HCT116 (cell line): Measurements from ENCODE around the gene USP21. TPM values are rescaled to one million over a fixed set of nuclear protein-coding genes. Genes with fewer than 3 reads are reported as not detected.

Experiments
- ATAC-seq: fragments of 200-7000 bp; cut with Tn5 transposase; 2 replicates; pipeline ENCODE4 v1.9.1; 2020; ENCODE audit warnings: mild to moderate bottlenecking, moderate library complexity
- BruUV-seq: library from RNA; stranded (reverse); fragments of 400-500 nt; replicated peaks from 2 replicates; lab custom pipeline; 2021; lab: Mats Ljungman, UMichigan
- CTCF ChIA-PET: fragments of 300-600 bp; sonication (Branson Sonifier 250); formaldehyde crosslinking; loops from one replicate; lab custom pipeline; 2021; ENCODE audit warnings: antibody characterized with exemption; lab: Charles Lee
- POLR2A ChIA-PET: fragments of 300-600, 350-600 bp; sonication (Branson Sonifier 250); formaldehyde crosslinking; loops from one replicate; lab custom pipeline; 2021; ENCODE audit warnings: antibody characterized with exemption; lab: Charles Lee
- RAD21 ChIA-PET, 2 experiments: fragments of 300-600 bp; sonication (Branson Sonifier 250); formaldehyde crosslinking; loops; one replicate each; lab custom pipeline; 2023; ENCODE audit warnings: low total read pairs in 2 of 2; ENCODE audit not compliant: uncharacterized antibody in 2 of 2, unreplicated experiment in 2 of 2, low non-redundant PET in 1 of 2; lab: Charles Lee
- DNase-seq: peaks from one replicate; pipeline ENCODE4 v3.0.0-alpha.2; 2010; ENCODE audit warnings: low read depth, low spot score
- H2AFZ ChIP-seq: fragments of 200-600 bp; shearing (Covaris generic), sonication (generic); 2 replicates; pipeline ENCODE4 v1.6.1; 2017; ENCODE audit warnings: low read depth, mixed run types, mixed read lengths, antibody characterized with exemption, low read length; ENCODE audit not compliant: poor library complexity, severe bottlenecking
- H3K27ac ChIP-seq: 2 replicates; pipeline ENCODE4 v1.5.1; 2012; ENCODE audit warnings: low read depth, low read length
- H3K27me3 ChIP-seq: fragments of 200-600 bp; sonication (generic); 2 replicates; pipeline ENCODE4 v1.6.1; 2016; ENCODE audit warnings: mixed run types, low read length, mixed read lengths; ENCODE audit not compliant: insufficient read depth
- H3K36me3 ChIP-seq, 2 experiments: fragments of 200-500 bp in 1 of 2; fragments of 200-600 bp in 1 of 2; sonication (Bioruptor generic) in 1 of 2; sonication (generic) in 1 of 2; 2 replicates each; pipeline versions ENCODE4 v1.5.1 to v1.6.1; 2014 to 2016; ENCODE audit warnings: low read length in 2 of 2, inconsistent platforms in 1 of 2, mixed read lengths in 1 of 2, mixed run types in 1 of 2; ENCODE audit not compliant: insufficient read depth in 2 of 2, control insufficient read depth in 1 of 2
- H3K4me1 ChIP-seq, 2 experiments: fragments of 200-600 bp in 1 of 2; sonication (generic) in 1 of 2; 2 replicates each; pipeline versions ENCODE4 v1.5.1 to v1.6.1; 2012 to 2017; ENCODE audit warnings: low read length in 2 of 2, inconsistent platforms in 1 of 2, mild to moderate bottlenecking in 1 of 2, mixed read lengths in 1 of 2, mixed run types in 1 of 2, moderate library complexity in 1 of 2; ENCODE audit not compliant: insufficient read depth in 2 of 2, control insufficient read depth in 1 of 2
- H3K4me2 ChIP-seq: fragments of 200-600 bp; sonication (generic); 2 replicates; pipeline ENCODE4 v1.6.1; 2017; ENCODE audit warnings: mixed run types, low read length, mixed read lengths
- H3K4me3 ChIP-seq, 2 experiments: fragments of 200-600 bp in 1 of 2; sonication (generic) in 1 of 2; replicated peaks in 1 of 2; 2 replicates each; pipeline ENCODE4 v1.5.1; 2011 to 2016; ENCODE audit warnings: low read length in 2 of 2, control low read depth in 1 of 2, low read depth in 1 of 2, mild to moderate bottlenecking in 1 of 2, mixed read lengths in 1 of 2, mixed run types in 1 of 2
- H3K79me2 ChIP-seq: fragments of 200-600 bp; sonication (generic); 2 replicates; pipeline ENCODE4 v1.6.1; 2017; ENCODE audit warnings: mild to moderate bottlenecking, mixed run types, low read length, moderate library complexity, mixed read lengths; ENCODE audit not compliant: insufficient read depth
- H3K9ac ChIP-seq: fragments of 200-600 bp; sonication (generic); 2 replicates; pipeline ENCODE4 v1.6.1; 2016; ENCODE audit warnings: low read length, mixed read lengths
- H3K9me2 ChIP-seq: fragments of 200-600 bp; sonication (generic), shearing (Covaris generic); 2 replicates; pipeline ENCODE4 v1.6.1; 2017; ENCODE audit warnings: mixed run types, mild to moderate bottlenecking, moderate library complexity; ENCODE audit not compliant: insufficient read depth
- H3K9me3 ChIP-seq, 2 experiments: fragments of 200-500 bp in 1 of 2; fragments of 200-600 bp in 1 of 2; sonication (Bioruptor generic) in 1 of 2; sonication (generic) in 1 of 2; 2 replicates each; pipeline ENCODE4 v1.6.1; 2014 to 2017; ENCODE audit warnings: low read length in 2 of 2, mixed read lengths in 2 of 2, inconsistent platforms in 1 of 2, low read depth in 1 of 2, mild to moderate bottlenecking in 1 of 2, mixed run types in 1 of 2, moderate library complexity in 1 of 2; ENCODE audit not compliant: control insufficient read depth in 1 of 2, insufficient read depth in 1 of 2
- H4K20me1 ChIP-seq: fragments of 200-600 bp; sonication (generic), shearing (Covaris generic); 2 replicates; pipeline ENCODE4 v1.6.1; 2017; ENCODE audit warnings: mixed run types, mild to moderate bottlenecking, moderate library complexity; ENCODE audit not compliant: insufficient read depth
- CBX3 ChIP-seq: IDR thresholded peaks from 2 replicates; pipeline ENCODE4 v1.6.1; 2012; ENCODE audit warnings: low read depth
- EGR1 ChIP-seq: IDR thresholded peaks from 2 replicates; pipeline ENCODE4 v1.6.1; 2012; ENCODE audit warnings: low read depth
- ELF1 ChIP-seq: IDR thresholded peaks from 2 replicates; pipeline ENCODE4 v1.6.1; 2012; ENCODE audit warnings: low read depth, borderline replicate concordance
- FOSL1 ChIP-seq: IDR thresholded peaks from 2 replicates; pipeline ENCODE4 v1.6.1; 2012; ENCODE audit warnings: low read depth
- POLR2A ChIP-seq: IDR thresholded peaks from 2 replicates; pipeline ENCODE4 v1.7.0; 2011; ENCODE audit warnings: borderline replicate concordance; ENCODE audit not compliant: insufficient read depth, insufficient read length; ENCODE audit errors: extremely low read depth
- RAD21 ChIP-seq: IDR thresholded peaks from 2 replicates; pipeline ENCODE4 v1.6.1; 2012; ENCODE audit warnings: low read depth, mild to moderate bottlenecking
- SP1 ChIP-seq: IDR thresholded peaks from 2 replicates; pipeline ENCODE4 v1.6.1; 2012; ENCODE audit warnings: low read depth
- YY1 ChIP-seq: IDR thresholded peaks from 2 replicates; pipeline ENCODE4 v1.6.1; 2011; ENCODE audit warnings: low read length, low read depth, moderate library complexity, mild to moderate bottlenecking; ENCODE audit not compliant: insufficient replicate concordance; ENCODE audit errors: extremely low read depth
- ZBTB33 ChIP-seq: IDR thresholded peaks from 2 replicates; pipeline ENCODE4 v1.6.1; 2011; ENCODE audit warnings: mild to moderate bottlenecking, low read length, moderate library complexity; ENCODE audit not compliant: insufficient replicate concordance; ENCODE audit errors: extremely low read depth
- ZNF274 ChIP-seq: fragments of 200-500 bp; sonication (Bioruptor generic); IDR thresholded peaks from 2 replicates; pipeline ENCODE4 v1.6.1; 2014; ENCODE audit warnings: mild to moderate bottlenecking, low read depth, low read length, inconsistent platforms
- intact Hi-C: fragments of 100-400 bp; cut with micrococcal nuclease; formaldehyde crosslinking; loops from 2 replicates; pipeline ENCODE4 v1.10.0; 2022
- total RNA-seq: library from RNA; stranded (reverse); gene quantifications from one replicate; pipeline ENCODE4 v1.2.1, GENCODE V29; 2021; ENCODE audit not compliant: unreplicated experiment
- TF ChIP-seq, protein P1 (sequence below): IDR thresholded peaks from 2 replicates; pipeline ENCODE4 v1.6.1; 2012; ENCODE audit warnings: low read depth
- TF ChIP-seq, protein P2 (sequence below): IDR thresholded peaks from 2 replicates; pipeline ENCODE4 v1.6.1; 2012

The USP21 gene
- total RNA-seq, 1 experiment from 2014 or later, result 22.1 TPM

- ChIA-PET RAD21 (no interaction called here), POLR2A (no interaction called here), CTCF (no interaction called here)
- Histone ChIP-seq H3K4me2 (no peak overlapping the region), H3K27ac (no peak overlapping the region), H3K27me3 (no peaks in the 10 kb centered on the region), H3K9ac (no peak overlapping the region)
- intact Hi-C loops, result no loop called here
- no peak for ATAC-seq
- no peak for DNase-seq
- TF ChIP-seq YY1 (no peak), ZNF274 (no peak), EGR1 (no peak), CBX3 (no peak)
- TF ChIP-seq, protein P1, sequence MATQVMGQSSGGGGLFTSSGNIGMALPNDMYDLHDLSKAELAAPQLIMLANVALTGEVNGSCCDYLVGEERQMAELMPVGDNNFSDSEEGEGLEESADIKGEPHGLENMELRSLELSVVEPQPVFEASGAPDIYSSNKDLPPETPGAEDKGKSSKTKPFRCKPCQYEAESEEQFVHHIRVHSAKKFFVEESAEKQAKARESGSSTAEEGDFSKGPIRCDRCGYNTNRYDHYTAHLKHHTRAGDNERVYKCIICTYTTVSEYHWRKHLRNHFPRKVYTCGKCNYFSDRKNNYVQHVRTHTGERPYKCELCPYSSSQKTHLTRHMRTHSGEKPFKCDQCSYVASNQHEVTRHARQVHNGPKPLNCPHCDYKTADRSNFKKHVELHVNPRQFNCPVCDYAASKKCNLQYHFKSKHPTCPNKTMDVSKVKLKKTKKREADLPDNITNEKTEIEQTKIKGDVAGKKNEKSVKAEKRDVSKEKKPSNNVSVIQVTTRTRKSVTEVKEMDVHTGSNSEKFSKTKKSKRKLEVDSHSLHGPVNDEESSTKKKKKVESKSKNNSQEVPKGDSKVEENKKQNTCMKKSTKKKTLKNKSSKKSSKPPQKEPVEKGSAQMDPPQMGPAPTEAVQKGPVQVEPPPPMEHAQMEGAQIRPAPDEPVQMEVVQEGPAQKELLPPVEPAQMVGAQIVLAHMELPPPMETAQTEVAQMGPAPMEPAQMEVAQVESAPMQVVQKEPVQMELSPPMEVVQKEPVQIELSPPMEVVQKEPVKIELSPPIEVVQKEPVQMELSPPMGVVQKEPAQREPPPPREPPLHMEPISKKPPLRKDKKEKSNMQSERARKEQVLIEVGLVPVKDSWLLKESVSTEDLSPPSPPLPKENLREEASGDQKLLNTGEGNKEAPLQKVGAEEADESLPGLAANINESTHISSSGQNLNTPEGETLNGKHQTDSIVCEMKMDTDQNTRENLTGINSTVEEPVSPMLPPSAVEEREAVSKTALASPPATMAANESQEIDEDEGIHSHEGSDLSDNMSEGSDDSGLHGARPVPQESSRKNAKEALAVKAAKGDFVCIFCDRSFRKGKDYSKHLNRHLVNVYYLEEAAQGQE, result no peak
- TF ChIP-seq, all 23 proteins: peak for 0
- no peak overlapping the region for H3K4me3 ChIP-seq
- no peaks in the 10 kb centered on the region for H3K9me3 ChIP-seq
- peaks cover 8 to 39% of the 10 kb centered on the region in 2 experiments; a peak in 3 of 4 replicates for H3K4me1 ChIP-seq
- no peaks in the 10 kb centered on the region for H3K9me2 ChIP-seq
- BruUV-seq, result no TSS peak
- H2AFZ ChIP-seq, result no peak overlapping the region
- H3K79me2 ChIP-seq, result peaks cover 11% of the 10 kb centered on the region; the same call in 1 of the 2 replicates
- peaks cover 8 to 26% of the 10 kb centered on the region in 2 experiments; a peak in 2 of 4 replicates for H3K36me3 ChIP-seq
- no peaks in the 10 kb centered on the region for H4K20me1 ChIP-seq
Measured at GRCh38 chr1:161162052-161162451, 2.8 kb downstream of the USP21 start.

DNA sequence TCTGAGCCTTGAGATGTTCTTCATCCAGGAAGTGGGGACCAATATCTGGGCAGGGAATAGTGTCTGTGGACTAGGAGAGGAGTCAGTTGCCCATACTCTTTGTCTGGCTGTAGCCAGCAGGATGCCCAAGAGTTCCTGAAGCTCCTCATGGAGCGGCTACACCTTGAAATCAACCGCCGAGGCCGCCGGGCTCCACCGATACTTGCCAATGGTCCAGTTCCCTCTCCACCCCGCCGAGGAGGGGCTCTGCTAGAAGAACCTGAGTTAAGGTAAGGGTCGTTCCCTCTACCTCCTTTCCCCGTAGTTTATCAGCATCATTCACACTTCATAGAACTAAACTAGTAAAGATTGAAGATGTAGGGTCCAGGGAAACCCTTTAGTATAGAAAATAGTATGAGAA is 3.5 kb downstream of the USP21 start:
- ATAC-seq (no peak), DNase-seq (no peak)
- no TSS peak for BruUV-seq
- H3K4me2 ChIP-seq, result no peak overlapping the region
- POLR2A ChIA-PET, result no interaction called here
- peaks cover 8 to 26% of the 10 kb centered on the region in 2 experiments; a peak in 2 of 4 replicates for H3K36me3 ChIP-seq
- intact Hi-C loops, result no loop called here
- H3K79me2 ChIP-seq, result peaks cover 11% of the 10 kb centered on the region; the same call in 1 of the 2 replicates
- no peak overlapping the region for H3K9ac ChIP-seq
- H4K20me1 ChIP-seq, result no peaks in the 10 kb centered on the region
- H3K4me3 ChIP-seq, result no peak overlapping the region
- H3K4me1 ChIP-seq, result peaks cover 10 to 47% of the 10 kb centered on the region in 2 experiments; a peak in 3 of 4 replicates
- H3K27me3 ChIP-seq, result no peaks in the 10 kb centered on the region
- no peaks in the 10 kb centered on the region for H3K9me3 ChIP-seq
- no peaks in the 10 kb centered on the region for H3K9me2 ChIP-seq
- RAD21 ChIA-PET, result no interaction called here
- H3K27ac ChIP-seq, result no peak overlapping the region
- CTCF ChIA-PET, result no interaction called here
- H2AFZ ChIP-seq, result no peak overlapping the region
- TF ChIP-seq ELF1, result no peak
- TF ChIP-seq POLR2A, result no peak
- no peak for TF ChIP-seq ZBTB33
- TF ChIP-seq SP1, result no peak
- TF ChIP-seq FOSL1, result no peak
- TF ChIP-seq, protein P2, sequence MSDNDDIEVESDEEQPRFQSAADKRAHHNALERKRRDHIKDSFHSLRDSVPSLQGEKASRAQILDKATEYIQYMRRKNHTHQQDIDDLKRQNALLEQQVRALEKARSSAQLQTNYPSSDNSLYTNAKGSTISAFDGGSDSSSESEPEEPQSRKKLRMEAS, result no peak
- TF ChIP-seq RAD21, result no peak
